Loucy (cell line): Measurements from ENCODE around the gene ETFA.

Experiments
- H2AFZ ChIP-seq: fragments of 200-600 bp; sonication (generic); 2 replicates; pipeline ENCODE4 v1.6.0; 2016; ENCODE audit warnings: antibody characterized with exemption, mild to moderate bottlenecking, low read length, moderate library complexity
- H3F3A ChIP-seq: fragments of 200-600 bp; 2 replicates; pipeline ENCODE4 v1.6.0; 2016; ENCODE audit warnings: antibody characterized with exemption, low read depth, mild to moderate bottlenecking
- H3K27me3 ChIP-seq: fragments of 200-600 bp; sonication (generic); 2 replicates; pipeline ENCODE4 v1.6.1; 2014; ENCODE audit warnings: low read length, mild to moderate bottlenecking; ENCODE audit not compliant: insufficient read depth, poor library complexity, severe bottlenecking
- H3K36me3 ChIP-seq: fragments of 200-600 bp; sonication (generic); 2 replicates; pipeline ENCODE4 v1.6.1; 2016; ENCODE audit warnings: low read length; ENCODE audit not compliant: insufficient read depth
- H3K4me1 ChIP-seq: fragments of 200-600 bp; sonication (generic); 2 replicates; pipeline ENCODE4 v1.5.1; 2014; ENCODE audit warnings: low read length, mild to moderate bottlenecking; ENCODE audit not compliant: insufficient read depth, poor library complexity, severe bottlenecking
- H3K4me2 ChIP-seq: fragments of 200-600 bp; sonication (generic); 2 replicates; pipeline ENCODE4 v1.6.0; 2014; ENCODE audit warnings: antibody characterized with exemption, low read length, low read depth, mild to moderate bottlenecking; ENCODE audit not compliant: poor library complexity, severe bottlenecking
- H3K4me3 ChIP-seq: fragments of 200-600 bp; sonication (generic); 2 replicates; pipeline ENCODE4 v1.5.1; 2014; ENCODE audit warnings: low read length, mild to moderate bottlenecking, mixed read lengths; ENCODE audit not compliant: poor library complexity, severe bottlenecking
- H3K79me2 ChIP-seq: fragments of 200-600 bp; sonication (generic); 2 replicates; pipeline ENCODE4 v1.6.1; 2014; ENCODE audit warnings: low read length; ENCODE audit not compliant: insufficient read depth
- H3K9ac ChIP-seq: fragments of 200-600 bp; sonication (generic); 2 replicates; pipeline ENCODE4 v1.6.0; 2014; ENCODE audit warnings: mild to moderate bottlenecking, low read depth, low read length, moderate library complexity; ENCODE audit not compliant: poor library complexity, severe bottlenecking
- H3K9me2 ChIP-seq: fragments of 200-600 bp; sonication (generic); replicated peaks from 2 replicates; pipeline ENCODE4 v1.6.1; 2016; ENCODE audit warnings: low read depth, low read length, mixed read lengths
- H3K9me3 ChIP-seq: fragments of 200-600 bp; sonication (generic); 2 replicates; pipeline ENCODE4 v1.6.1; 2014; ENCODE audit warnings: mild to moderate bottlenecking, antibody characterized with exemption, low read length, low read depth; ENCODE audit not compliant: insufficient read depth
- H4K20me1 ChIP-seq: fragments of 200-600 bp; sonication (generic); 2 replicates; pipeline ENCODE4 v1.6.0; 2014; ENCODE audit warnings: antibody characterized with exemption, low read length, mild to moderate bottlenecking; ENCODE audit not compliant: insufficient read depth, poor library complexity, severe bottlenecking
- CTCF ChIP-seq: fragments of 200-600 bp; sonication (generic); conservative IDR thresholded peaks from 2 replicates; pipeline ENCODE4 v1.5.1; 2014; ENCODE audit warnings: mild to moderate bottlenecking, antibody characterized with exemption, low read length
- EZH2phosphoT487 ChIP-seq: fragments of 200-600 bp; IDR thresholded peaks from 2 replicates; pipeline ENCODE4 v1.6.1; 2018; ENCODE audit warnings: antibody characterized with exemption, mild to moderate bottlenecking, moderate library complexity, borderline replicate concordance

The ETFA gene

GRCh38 chr15:76328958-76329357 is 17.7 kb upstream of the ETFA start:
- Histone ChIP-seq H3K9me2 (no peaks in the 10 kb centered on the region), H4K20me1 (no peaks in the 10 kb centered on the region), H2AFZ (no peak overlapping the region), H3F3A (no peaks in the 10 kb centered on the region), H3K79me2 (no peaks in the 10 kb centered on the region), H3K4me1 (no peaks in the 10 kb centered on the region), H3K9me3 (no peaks in the 10 kb centered on the region), H3K36me3 (no peaks in the 10 kb centered on the region), H3K4me2 (no peak overlapping the region), H3K4me3 (no peak overlapping the region), H3K9ac (no peak overlapping the region), H3K27me3 (no peaks in the 10 kb centered on the region)
- TF ChIP-seq CTCF = no peak
- TF ChIP-seq EZH2phosphoT487 = no peak

GRCh38 chr15:76328106-76328696 is 16.9 kb upstream of the ETFA start:
- Histone ChIP-seq H3F3A (no peaks in the 10 kb centered on the region), H3K9me2 (no peaks in the 10 kb centered on the region), H3K4me1 (no peaks in the 10 kb centered on the region), H4K20me1 (no peaks in the 10 kb centered on the region), H3K27me3 (no peaks in the 10 kb centered on the region), H3K4me3 (no peak overlapping the region), H3K9ac (no peak overlapping the region), H3K9me3 (no peaks in the 10 kb centered on the region), H3K79me2 (no peaks in the 10 kb centered on the region), H3K36me3 (no peaks in the 10 kb centered on the region), H2AFZ (no peak overlapping the region), H3K4me2 (no peak overlapping the region)
- TF ChIP-seq CTCF (no peak), EZH2phosphoT487 (no peak)

- no peak for TF ChIP-seq EZH2phosphoT487
- TF ChIP-seq CTCF = no peak
- H2AFZ ChIP-seq = no peak overlapping the region
- H3K4me2 ChIP-seq = no peak overlapping the region
- H3K9me2 ChIP-seq = no peaks in the 10 kb centered on the region
- H3K9me3 ChIP-seq = no peaks in the 10 kb centered on the region
- H3F3A ChIP-seq = no peaks in the 10 kb centered on the region
- no peaks in the 10 kb centered on the region for H3K27me3 ChIP-seq
- no peaks in the 10 kb centered on the region for H3K36me3 ChIP-seq
- H3K79me2 ChIP-seq = no peaks in the 10 kb centered on the region
- H3K9ac ChIP-seq = no peak overlapping the region
- no peaks in the 10 kb centered on the region for H4K20me1 ChIP-seq
- H3K4me3 ChIP-seq = no peak overlapping the region
- H3K4me1 ChIP-seq = no peaks in the 10 kb centered on the region
These were observed 16.2 kb upstream of the ETFA start for GRCh38 chr15:76327191-76328105.
